Measurements from ENCODE around the gene SYNGR3. TPM values are rescaled to one million over a fixed set of nuclear protein-coding genes. Genes with fewer than 3 reads are reported as not detected.

The SYNGR3 gene
- total and polyA plus RNA-seq, 2 of the 13 experiments (the other 11 are each of a cell fraction or from before 2014, with no cell fraction given), result 0.97 to 5.7 TPM

DNA sequence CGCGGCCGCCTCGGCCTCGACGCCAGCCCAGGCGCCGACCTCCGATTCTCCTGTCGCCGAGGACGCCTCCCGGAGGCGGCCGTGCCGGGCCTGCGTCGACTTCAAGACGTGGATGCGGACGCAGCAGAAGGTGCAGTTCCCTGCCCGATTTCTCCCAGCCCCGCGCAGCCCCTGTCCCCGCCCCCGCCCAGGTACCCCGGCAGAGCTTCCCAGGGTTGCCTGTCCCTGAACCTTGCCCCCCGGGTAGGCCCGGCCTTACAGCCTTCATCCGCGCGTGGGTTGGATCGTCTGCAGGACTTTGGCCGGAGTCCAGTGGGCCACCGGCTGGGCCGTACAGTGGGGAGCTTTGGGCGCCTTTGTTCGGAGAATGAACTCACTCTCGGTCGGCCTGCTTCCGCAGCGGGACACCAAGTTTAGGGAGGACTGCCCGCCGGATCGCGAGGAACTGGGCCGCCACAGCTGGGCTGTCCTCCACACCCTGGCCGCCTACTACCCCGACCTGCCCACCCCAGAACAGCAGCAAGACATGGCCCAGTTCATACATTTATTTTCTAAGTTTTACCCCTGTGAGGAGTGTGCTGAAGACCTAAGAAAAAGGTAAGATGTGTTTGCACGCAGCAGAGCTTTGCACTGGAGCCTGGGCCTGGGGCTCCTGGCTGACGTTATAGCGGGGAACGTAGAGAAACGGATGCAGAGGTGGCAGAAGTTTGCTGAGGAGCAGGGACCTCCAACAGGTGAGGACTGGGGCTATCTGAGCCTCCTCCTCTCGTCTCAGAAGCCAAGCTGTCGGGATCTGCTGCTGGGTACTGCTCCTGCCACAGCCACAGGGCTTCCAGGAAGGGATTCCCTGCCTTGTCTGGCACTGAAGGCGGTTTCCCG is 5.2 kb upstream of the SYNGR3 start (continued):
- TF ChIP-seq HNF4G (IDR thresholded peaks at IDR 0.05; ENCODE audit: borderline replicate concordance, low read depth, low read length) (peak; percentile 89), HNF4G (CRISPR knock-in tag; IDR thresholded peaks at IDR 0.05; ENCODE audit: borderline replicate concordance, low read depth) (no peak; the same call in 1 of the 2 replicates), ZNF350 (CRISPR knock-in tag; IDR thresholded peaks at IDR 0.05; ENCODE audit: borderline replicate concordance, low read depth) (0 out of 2 replicates have a peak, but pooled peaks have one; percentile 56), ZSCAN30 (CRISPR knock-in tag; IDR thresholded peaks at IDR 0.05) (no peak), GABPB1 (CRISPR knock-in tag; IDR thresholded peaks at IDR 0.05) (peak; percentile 30), POLR2AphosphoS5 (IDR thresholded peaks at IDR 0.05; ENCODE audit: low read depth, low read length) (peak; percentile 12), ZNF616 (CRISPR knock-in tag; IDR thresholded peaks at IDR 0.05; ENCODE audit: low read depth) (0 out of 2 replicates have a peak, but pooled peaks have one; percentile 30), ZNF883 (CRISPR knock-in tag; IDR thresholded peaks at IDR 0.05; ENCODE audit: not compliant biosample characterization) (peak; percentile 1), ATF1 (CRISPR knock-in tag; IDR thresholded peaks at IDR 0.05) (no peak), POLR2G (IDR thresholded peaks at IDR 0.05; ENCODE audit: low read depth, low read length) (peak; percentile 19; the same call in 1 of the 2 replicates), ZNF235 (CRISPR knock-in tag; IDR thresholded peaks at IDR 0.05; ENCODE audit: borderline replicate concordance) (0 out of 2 replicates have a peak, but pooled peaks have one; percentile 67)
- TF ChIP-seq, protein P1, sequence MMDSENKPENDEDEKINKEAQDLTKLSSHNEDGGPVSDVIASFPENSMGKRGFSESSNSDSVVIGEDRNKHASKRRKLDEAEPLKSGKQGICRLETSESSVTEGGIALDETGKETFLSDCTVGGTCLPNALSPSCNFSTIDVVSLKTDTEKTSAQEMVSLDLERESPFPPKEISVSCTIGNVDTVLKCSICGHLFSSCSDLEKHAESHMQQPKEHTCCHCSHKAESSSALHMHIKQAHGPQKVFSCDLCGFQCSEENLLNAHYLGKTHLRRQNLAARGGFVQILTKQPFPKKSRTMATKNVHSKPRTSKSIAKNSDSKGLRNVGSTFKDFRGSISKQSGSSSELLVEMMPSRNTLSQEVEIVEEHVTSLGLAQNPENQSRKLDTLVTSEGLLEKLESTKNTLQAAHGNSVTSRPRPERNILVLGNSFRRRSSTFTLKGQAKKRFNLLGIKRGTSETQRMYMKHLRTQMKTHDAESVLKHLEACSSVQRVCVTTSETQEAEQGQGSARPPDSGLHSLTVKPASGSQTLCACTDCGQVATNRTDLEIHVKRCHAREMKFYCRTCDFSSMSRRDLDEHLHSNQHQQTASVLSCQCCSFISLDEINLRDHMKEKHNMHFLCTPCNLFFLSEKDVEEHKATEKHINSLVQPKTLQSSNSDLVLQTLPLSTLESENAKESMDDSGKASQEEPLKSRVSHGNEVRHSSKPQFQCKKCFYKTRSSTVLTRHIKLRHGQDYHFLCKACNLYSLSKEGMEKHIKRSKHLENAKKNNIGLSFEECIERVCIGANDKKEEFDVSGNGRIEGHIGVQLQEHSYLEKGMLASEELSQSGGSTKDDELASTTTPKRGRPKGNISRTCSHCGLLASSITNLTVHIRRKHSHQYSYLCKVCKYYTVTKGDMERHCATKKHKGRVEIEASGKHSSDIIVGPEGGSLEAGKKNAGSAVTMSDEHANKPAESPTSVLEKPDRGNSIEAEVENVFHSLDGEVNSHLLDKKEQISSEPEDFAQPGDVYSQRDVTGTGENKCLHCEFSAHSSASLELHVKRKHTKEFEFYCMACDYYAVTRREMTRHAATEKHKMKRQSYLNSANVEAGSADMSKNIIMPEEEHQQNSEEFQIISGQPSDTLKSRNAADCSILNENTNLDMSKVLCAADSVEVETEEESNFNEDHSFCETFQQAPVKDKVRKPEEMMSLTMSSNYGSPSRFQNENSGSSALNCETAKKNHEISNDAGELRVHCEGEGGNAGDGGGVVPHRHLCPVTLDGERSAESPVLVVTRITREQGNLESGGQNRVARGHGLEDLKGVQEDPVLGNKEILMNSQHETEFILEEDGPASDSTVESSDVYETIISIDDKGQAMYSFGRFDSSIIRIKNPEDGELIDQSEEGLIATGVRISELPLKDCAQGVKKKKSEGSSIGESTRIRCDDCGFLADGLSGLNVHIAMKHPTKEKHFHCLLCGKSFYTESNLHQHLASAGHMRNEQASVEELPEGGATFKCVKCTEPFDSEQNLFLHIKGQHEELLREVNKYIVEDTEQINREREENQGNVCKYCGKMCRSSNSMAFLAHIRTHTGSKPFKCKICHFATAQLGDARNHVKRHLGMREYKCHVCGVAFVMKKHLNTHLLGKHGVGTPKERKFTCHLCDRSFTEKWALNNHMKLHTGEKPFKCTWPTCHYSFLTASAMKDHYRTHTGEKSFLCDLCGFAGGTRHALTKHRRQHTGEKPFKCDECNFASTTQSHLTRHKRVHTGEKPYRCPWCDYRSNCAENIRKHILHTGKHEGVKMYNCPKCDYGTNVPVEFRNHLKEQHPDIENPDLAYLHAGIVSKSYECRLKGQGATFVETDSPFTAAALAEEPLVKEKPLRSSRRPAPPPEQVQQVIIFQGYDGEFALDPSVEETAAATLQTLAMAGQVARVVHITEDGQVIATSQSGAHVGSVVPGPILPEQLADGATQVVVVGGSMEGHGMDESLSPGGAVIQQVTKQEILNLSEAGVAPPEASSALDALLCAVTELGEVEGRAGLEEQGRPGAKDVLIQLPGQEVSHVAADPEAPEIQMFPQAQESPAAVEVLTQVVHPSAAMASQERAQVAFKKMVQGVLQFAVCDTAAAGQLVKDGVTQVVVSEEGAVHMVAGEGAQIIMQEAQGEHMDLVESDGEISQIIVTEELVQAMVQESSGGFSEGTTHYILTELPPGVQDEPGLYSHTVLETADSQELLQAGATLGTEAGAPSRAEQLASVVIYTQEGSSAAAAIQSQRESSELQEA (CRISPR knock-in tag; IDR thresholded peaks at IDR 0.05; ENCODE audit: not compliant biosample characterization), result no peak
- TF ChIP-seq, protein P2, sequence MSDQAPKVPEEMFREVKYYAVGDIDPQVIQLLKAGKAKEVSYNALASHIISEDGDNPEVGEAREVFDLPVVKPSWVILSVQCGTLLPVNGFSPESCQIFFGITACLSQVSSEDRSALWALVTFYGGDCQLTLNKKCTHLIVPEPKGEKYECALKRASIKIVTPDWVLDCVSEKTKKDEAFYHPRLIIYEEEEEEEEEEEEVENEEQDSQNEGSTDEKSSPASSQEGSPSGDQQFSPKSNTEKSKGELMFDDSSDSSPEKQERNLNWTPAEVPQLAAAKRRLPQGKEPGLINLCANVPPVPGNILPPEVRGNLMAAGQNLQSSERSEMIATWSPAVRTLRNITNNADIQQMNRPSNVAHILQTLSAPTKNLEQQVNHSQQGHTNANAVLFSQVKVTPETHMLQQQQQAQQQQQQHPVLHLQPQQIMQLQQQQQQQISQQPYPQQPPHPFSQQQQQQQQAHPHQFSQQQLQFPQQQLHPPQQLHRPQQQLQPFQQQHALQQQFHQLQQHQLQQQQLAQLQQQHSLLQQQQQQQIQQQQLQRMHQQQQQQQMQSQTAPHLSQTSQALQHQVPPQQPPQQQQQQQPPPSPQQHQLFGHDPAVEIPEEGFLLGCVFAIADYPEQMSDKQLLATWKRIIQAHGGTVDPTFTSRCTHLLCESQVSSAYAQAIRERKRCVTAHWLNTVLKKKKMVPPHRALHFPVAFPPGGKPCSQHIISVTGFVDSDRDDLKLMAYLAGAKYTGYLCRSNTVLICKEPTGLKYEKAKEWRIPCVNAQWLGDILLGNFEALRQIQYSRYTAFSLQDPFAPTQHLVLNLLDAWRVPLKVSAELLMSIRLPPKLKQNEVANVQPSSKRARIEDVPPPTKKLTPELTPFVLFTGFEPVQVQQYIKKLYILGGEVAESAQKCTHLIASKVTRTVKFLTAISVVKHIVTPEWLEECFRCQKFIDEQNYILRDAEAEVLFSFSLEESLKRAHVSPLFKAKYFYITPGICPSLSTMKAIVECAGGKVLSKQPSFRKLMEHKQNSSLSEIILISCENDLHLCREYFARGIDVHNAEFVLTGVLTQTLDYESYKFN (CRISPR knock-in tag; conservative IDR thresholded peaks at IDR 0.05), result peak; percentile 72; the same call in 1 of the 2 replicates
- TF ChIP-seq, protein P3, sequence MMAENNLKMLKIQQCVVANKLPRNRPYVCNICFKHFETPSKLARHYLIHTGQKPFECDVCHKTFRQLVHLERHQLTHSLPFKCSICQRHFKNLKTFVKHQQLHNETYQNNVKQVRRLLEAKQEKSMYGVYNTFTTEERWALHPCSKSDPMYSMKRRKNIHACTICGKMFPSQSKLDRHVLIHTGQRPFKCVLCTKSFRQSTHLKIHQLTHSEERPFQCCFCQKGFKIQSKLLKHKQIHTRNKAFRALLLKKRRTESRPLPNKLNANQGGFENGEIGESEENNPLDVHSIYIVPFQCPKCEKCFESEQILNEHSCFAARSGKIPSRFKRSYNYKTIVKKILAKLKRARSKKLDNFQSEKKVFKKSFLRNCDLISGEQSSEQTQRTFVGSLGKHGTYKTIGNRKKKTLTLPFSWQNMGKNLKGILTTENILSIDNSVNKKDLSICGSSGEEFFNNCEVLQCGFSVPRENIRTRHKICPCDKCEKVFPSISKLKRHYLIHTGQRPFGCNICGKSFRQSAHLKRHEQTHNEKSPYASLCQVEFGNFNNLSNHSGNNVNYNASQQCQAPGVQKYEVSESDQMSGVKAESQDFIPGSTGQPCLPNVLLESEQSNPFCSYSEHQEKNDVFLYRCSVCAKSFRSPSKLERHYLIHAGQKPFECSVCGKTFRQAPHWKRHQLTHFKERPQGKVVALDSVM (CRISPR knock-in tag; IDR thresholded peaks at IDR 0.05), result peak; percentile 89

Measured in HepG2 (cell line).